Thoracic aorta (tissue), 2 donors: ENCODE data around the gene RFWD3. TPM values are rescaled to one million over a fixed set of nuclear protein-coding genes. Genes with fewer than 3 reads are reported as not detected.

Experiments used
- ATAC-seq: fragments of 150-250 bp; one replicate; pipeline ENCODE4 v1.8.0; 2017; ENCODE audit warnings: low read depth; ENCODE audit not compliant: insufficient number of reproducible peaks, low FRiP score
- DNase-seq: peaks from one replicate; pipeline ENCODE4 v3.0.0-alpha.2; 2020; ENCODE audit warnings: low spot score
- H3K27ac ChIP-seq, 2 donors: fragments of 200-600 bp; sonication (generic); 1 replicate in 1 of 2; 2 replicates in 1 of 2; pipeline ENCODE4 v1.5.1; 2016; ENCODE audit warnings: mild to moderate bottlenecking in 2 of 2, moderate library complexity in 2 of 2
- H3K27me3 ChIP-seq: fragments of 200-600 bp; sonication (generic); replicated peaks from 2 replicates; pipeline ENCODE4 v1.6.0; 2016; ENCODE audit warnings: mild to moderate bottlenecking; ENCODE audit not compliant: insufficient read depth
- H3K36me3 ChIP-seq: fragments of 200-600 bp; sonication (generic); one replicate; pipeline ENCODE4 v1.5.1; 2016
- H3K4me1 ChIP-seq, 2 donors: fragments of 200-600 bp; sonication (generic); 1 replicate in 1 of 2; 2 replicates in 1 of 2; pipeline versions ENCODE4 v1.5.1 to v1.6.0; 2016; ENCODE audit warnings: low read depth in 2 of 2, mild to moderate bottlenecking in 1 of 2; ENCODE audit not compliant: control insufficient read depth in 1 of 2
- H3K4me3 ChIP-seq: fragments of 200-600 bp; sonication (generic); 2 replicates; pipeline ENCODE4 v1.5.1; 2016; ENCODE audit warnings: mild to moderate bottlenecking
- H3K9me3 ChIP-seq: fragments of 200-600 bp; sonication (generic); 2 replicates; pipeline ENCODE4 v1.5.1; 2016
- CTCF ChIP-seq: fragments of 200-600 bp; sonication (generic); IDR thresholded peaks from one replicate; pipeline ENCODE4 v1.5.1; 2019; ENCODE audit warnings: antibody characterized with exemption
- total RNA-seq, 2 donors: library from RNA; depleted of rRNA; stranded (reverse); fragments of >200 nt; gene quantifications; one replicate each; pipeline versions ENCODE4 v1.1.0 to v1.2.3, GENCODE V29; 2016

Gene RFWD3
- total RNA-seq, 2 donors from 2014 or later = 16.7 to 28.8 TPM

- no peaks in the 10 kb centered on the region for H3K27me3 ChIP-seq
- peaks cover 15 to 42% of the 10 kb centered on the region in 2 donors for H3K4me1 ChIP-seq
- no peak for TF ChIP-seq CTCF
- no peak overlapping the region for H3K4me3 ChIP-seq
- ATAC-seq (no peak), DNase-seq (no peak)
- H3K27ac ChIP-seq = no peak overlapping the region
- H3K9me3 ChIP-seq = no peaks in the 10 kb centered on the region
- no peaks in the 10 kb centered on the region for H3K36me3 ChIP-seq
Observed at GRCh38 chr16:74578433-74578832, 88.2 kb downstream of the RFWD3 start.

- no peak for TF ChIP-seq CTCF
- Histone ChIP-seq H3K4me1 (peaks cover 15 to 37% of the 10 kb centered on the region in 2 donors), H3K36me3 (no peaks in the 10 kb centered on the region), H3K27me3 (no peaks in the 10 kb centered on the region), H3K9me3 (no peaks in the 10 kb centered on the region), H3K27ac (no peak overlapping the region), H3K4me3 (no peak overlapping the region)
- ATAC-seq (no peak), DNase-seq (no peak)
Observed at GRCh38 chr16:74577882-74578366, 88.8 kb downstream of the RFWD3 start.

- ATAC-seq (no peak), DNase-seq (no peak)
- H3K4me3 ChIP-seq = no peak overlapping the region
- no peaks in the 10 kb centered on the region for H3K9me3 ChIP-seq
- no peaks in the 10 kb centered on the region for H3K36me3 ChIP-seq
- TF ChIP-seq CTCF = no peak
- no peak overlapping the region for H3K27ac ChIP-seq
- peaks cover 19 to 38% of the 10 kb centered on the region in 2 donors for H3K4me1 ChIP-seq
- H3K27me3 ChIP-seq = no peaks in the 10 kb centered on the region
Observed at GRCh38 chr16:74575807-74576643, 90.7 kb downstream of the RFWD3 start.

GRCh38 chr16:74575175-74575806, 91.4 kb downstream of the RFWD3 start:
- H3K4me3 ChIP-seq = no peak overlapping the region
- H3K27ac ChIP-seq = no peak overlapping the region
- peaks cover 17 to 34% of the 10 kb centered on the region in 2 donors for H3K4me1 ChIP-seq
- no peaks in the 10 kb centered on the region for H3K36me3 ChIP-seq
- DNase-seq = no peak
- ATAC-seq = no peak
- no peaks in the 10 kb centered on the region for H3K27me3 ChIP-seq
- H3K9me3 ChIP-seq = no peaks in the 10 kb centered on the region
- no peak for TF ChIP-seq CTCF

GRCh38 chr16:74574146-74574545, 92.5 kb downstream of the RFWD3 start:
- ATAC-seq (no peak), DNase-seq (no peak)
- no peak for TF ChIP-seq CTCF
- Histone ChIP-seq H3K27ac (no peak overlapping the region), H3K4me1 (peaks cover 17 to 40% of the 10 kb centered on the region in 2 donors), H3K4me3 (no peak overlapping the region), H3K27me3 (no peaks in the 10 kb centered on the region), H3K9me3 (no peaks in the 10 kb centered on the region), H3K36me3 (no peaks in the 10 kb centered on the region)
